Smooth muscle cell (in vitro differentiated cells): ENCODE data around the gene IL4R. TPM values are rescaled to one million over a fixed set of nuclear protein-coding genes. Genes with fewer than 3 reads are reported as not detected.

Experiments used
- DNase-seq: peaks from one replicate; lab custom pipeline; 2025; ENCODE audit not compliant: unreplicated experiment; lab: John Stamatoyannopoulos, UW
- H2AFZ ChIP-seq: fragments of 200-600 bp; sonication (generic); 2 replicates; pipeline ENCODE4 v1.6.0; 2016; ENCODE audit warnings: antibody characterized with exemption, low read depth, mild to moderate bottlenecking
- H3F3A ChIP-seq: fragments of 200-600 bp; sonication (generic); 2 replicates; pipeline ENCODE4 v1.6.0; 2017; ENCODE audit warnings: antibody characterized with exemption, low read depth
- H3K27ac ChIP-seq: fragments of 200-600 bp; sonication (generic); 2 replicates; pipeline ENCODE4 v1.5.1; 2016; ENCODE audit warnings: low read depth, mild to moderate bottlenecking
- H3K27me3 ChIP-seq: fragments of 200-600 bp; sonication (generic); 2 replicates; pipeline ENCODE4 v1.6.1; 2016; ENCODE audit warnings: low read depth, mild to moderate bottlenecking
- H3K36me3 ChIP-seq: fragments of 200-600 bp; sonication (generic); 2 replicates; pipeline ENCODE4 v1.5.1; 2016; ENCODE audit warnings: low read depth
- H3K4me1 ChIP-seq: fragments of 200-600 bp; sonication (generic); 2 replicates; pipeline ENCODE4 v1.5.1; 2016; ENCODE audit warnings: low read depth
- H3K4me2 ChIP-seq: fragments of 200-600 bp; sonication (generic); 2 replicates; pipeline ENCODE4 v1.6.0; 2016; ENCODE audit warnings: mild to moderate bottlenecking
- H3K4me3 ChIP-seq: fragments of 200-600 bp; sonication (generic); 2 replicates; pipeline ENCODE4 v1.5.1; 2016; ENCODE audit warnings: mild to moderate bottlenecking
- H3K79me2 ChIP-seq: fragments of 200-600 bp; sonication (generic); 2 replicates; pipeline ENCODE4 v1.6.0; 2016; ENCODE audit warnings: low read depth, mild to moderate bottlenecking
- H3K9ac ChIP-seq: fragments of 200-600 bp; sonication (generic); 2 replicates; pipeline ENCODE4 v1.6.0; 2016; ENCODE audit warnings: low read depth
- H3K9me3 ChIP-seq: fragments of 200-600 bp; sonication (generic); replicated peaks from 2 replicates; pipeline ENCODE4 v1.5.1; 2016; ENCODE audit warnings: low read depth
- H4K20me1 ChIP-seq: fragments of 200-600 bp; sonication (generic); 2 replicates; pipeline ENCODE4 v1.6.0; 2016; ENCODE audit warnings: low read depth
- WGBS: methylation state at CpG from one replicate; pipeline ENCODE4 v1.1.7; 2016; ENCODE audit warnings: low lambda C conversion rate; 5-methylcytosine and 5-hydroxymethylcytosine counted together
- polyA plus RNA-seq: library from polyadenylated mRNA; unstranded; fragments of >200 nt; fragmentation: Nextera tagmentation; extraction: Ambion mirVana; gene quantifications from 2 replicates; pipeline ENCODE4 v1.2.1, GENCODE V29; 2016
- total RNA-seq: library from RNA; depleted of rRNA; stranded (reverse); fragments of >200 nt; gene quantifications from 2 replicates; pipeline ENCODE4 v1.2.3, GENCODE V29; 2014
- TF ChIP-seq, protein P1 (sequence below): fragments of 200-600 bp; sonication (generic); IDR thresholded peaks from 2 replicates; pipeline ENCODE4 v1.5.1; 2017; ENCODE audit warnings: borderline replicate concordance, mild to moderate bottlenecking, antibody characterized with exemption; ENCODE audit not compliant: insufficient read depth, poor library complexity, severe bottlenecking

Gene IL4R
- total RNA-seq = 13.4 and 17.2 TPM in 2 replicates
- polyA plus RNA-seq = 24.0 and 35.3 TPM in 2 replicates

DNA sequence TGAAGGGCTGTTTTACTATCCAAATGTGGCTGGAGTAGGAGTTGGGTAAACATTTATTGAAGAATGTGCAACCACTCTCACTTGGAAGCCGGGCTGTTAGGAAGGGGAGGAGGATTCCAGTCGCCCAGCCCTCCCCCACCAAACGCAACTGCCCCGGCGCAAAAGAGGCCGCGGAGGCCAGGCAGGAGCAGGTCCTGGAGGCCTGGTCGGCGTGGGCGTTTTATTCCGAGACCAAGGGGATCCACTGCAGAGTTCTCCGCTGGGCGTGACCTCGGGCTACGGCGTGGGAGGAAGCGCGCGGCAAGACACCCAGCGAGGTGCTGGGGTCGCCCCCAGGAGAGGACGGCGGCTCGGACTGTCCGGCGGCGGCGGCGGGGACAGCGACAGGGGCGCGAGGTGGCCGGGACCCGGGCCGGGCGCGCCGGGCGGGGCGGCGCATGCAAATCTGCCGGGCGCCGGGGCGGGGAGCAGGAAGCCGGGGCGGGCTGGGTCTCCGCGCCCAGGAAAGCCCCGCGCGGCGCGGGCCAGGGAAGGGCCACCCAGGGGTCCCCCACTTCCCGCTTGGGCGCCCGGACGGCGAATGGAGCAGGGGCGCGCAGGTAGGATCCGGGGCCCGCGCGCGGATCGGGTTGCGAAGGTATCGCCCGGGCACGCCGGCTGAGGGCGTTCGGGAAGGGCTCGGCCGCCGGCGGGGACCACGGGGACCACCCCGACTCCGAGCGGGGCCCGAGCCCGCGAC, at the start of gene IL4R:
TSS of gene IL4R (plus strand) at position 553 of the 739 bp plus-strand sequence. CDS start 26,230 bp downstream, outside the sequence.
- Histone ChIP-seq H3F3A (no peaks in the 10 kb centered on the region), H3K9ac (peak within 1 kb of the TSS; percentile 98), H3K4me1 (peaks cover 17% of the 10 kb centered on the region), H3K27me3 (no peaks in the 10 kb centered on the region), H3K9me3 (no peaks in the 10 kb centered on the region), H3K4me3 (peak within 1 kb of the TSS; percentile 96), H3K36me3 (no peaks in the 10 kb centered on the region), H3K4me2 (peak within 1 kb of the TSS; percentile 100), H4K20me1 (peaks cover 24% of the 10 kb centered on the region), H3K79me2 (peaks cover 35% of the 10 kb centered on the region), H2AFZ (peak within 1 kb of the TSS; percentile 85), H3K27ac (peak within 1 kb of the TSS; percentile 87)
- peak; percentile 48 for DNase-seq
- TF ChIP-seq, protein P1, sequence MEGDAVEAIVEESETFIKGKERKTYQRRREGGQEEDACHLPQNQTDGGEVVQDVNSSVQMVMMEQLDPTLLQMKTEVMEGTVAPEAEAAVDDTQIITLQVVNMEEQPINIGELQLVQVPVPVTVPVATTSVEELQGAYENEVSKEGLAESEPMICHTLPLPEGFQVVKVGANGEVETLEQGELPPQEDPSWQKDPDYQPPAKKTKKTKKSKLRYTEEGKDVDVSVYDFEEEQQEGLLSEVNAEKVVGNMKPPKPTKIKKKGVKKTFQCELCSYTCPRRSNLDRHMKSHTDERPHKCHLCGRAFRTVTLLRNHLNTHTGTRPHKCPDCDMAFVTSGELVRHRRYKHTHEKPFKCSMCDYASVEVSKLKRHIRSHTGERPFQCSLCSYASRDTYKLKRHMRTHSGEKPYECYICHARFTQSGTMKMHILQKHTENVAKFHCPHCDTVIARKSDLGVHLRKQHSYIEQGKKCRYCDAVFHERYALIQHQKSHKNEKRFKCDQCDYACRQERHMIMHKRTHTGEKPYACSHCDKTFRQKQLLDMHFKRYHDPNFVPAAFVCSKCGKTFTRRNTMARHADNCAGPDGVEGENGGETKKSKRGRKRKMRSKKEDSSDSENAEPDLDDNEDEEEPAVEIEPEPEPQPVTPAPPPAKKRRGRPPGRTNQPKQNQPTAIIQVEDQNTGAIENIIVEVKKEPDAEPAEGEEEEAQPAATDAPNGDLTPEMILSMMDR = no peak
- 2% methylated on average over 66 of the region's 85 CpGs for WGBS

DNA sequence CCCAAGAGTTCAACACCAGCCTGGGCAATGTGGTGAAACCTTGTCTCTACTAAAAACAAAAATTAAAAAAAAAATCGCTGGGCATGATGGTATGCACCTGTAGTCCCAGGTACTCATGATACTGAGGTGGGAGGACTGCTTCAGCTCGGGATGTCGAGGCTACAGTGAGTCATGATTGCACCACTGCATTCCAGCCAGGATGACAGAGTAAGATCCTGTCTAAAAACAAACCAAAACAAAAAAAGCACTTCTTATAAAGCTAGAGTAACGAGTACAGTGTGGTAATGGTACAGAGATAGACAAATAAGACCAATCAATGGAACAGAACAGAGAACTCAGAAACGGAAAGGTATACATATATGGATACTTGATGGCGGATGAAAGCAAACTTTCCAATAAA, 49.6 kb upstream of the IL4R start:
- no peak for DNase-seq
- TF ChIP-seq, protein P1 = no peak
- Histone ChIP-seq H3K27me3 (no peaks in the 10 kb centered on the region), H3K9ac (peak overlapping the region; percentile 53), H3K79me2 (no peaks in the 10 kb centered on the region), H3K4me1 (peaks cover 12% of the 10 kb centered on the region), H3K27ac (peak overlapping the region; percentile 87), H3K36me3 (no peaks in the 10 kb centered on the region), H3F3A (no peaks in the 10 kb centered on the region), H2AFZ (no peak overlapping the region), H4K20me1 (no peaks in the 10 kb centered on the region), H3K4me3 (no peak overlapping the region), H3K4me2 (peak overlapping the region; percentile 40), H3K9me3 (no peaks in the 10 kb centered on the region)
- 53% methylated on average over 6 of the region's 6 CpGs for WGBS

DNA sequence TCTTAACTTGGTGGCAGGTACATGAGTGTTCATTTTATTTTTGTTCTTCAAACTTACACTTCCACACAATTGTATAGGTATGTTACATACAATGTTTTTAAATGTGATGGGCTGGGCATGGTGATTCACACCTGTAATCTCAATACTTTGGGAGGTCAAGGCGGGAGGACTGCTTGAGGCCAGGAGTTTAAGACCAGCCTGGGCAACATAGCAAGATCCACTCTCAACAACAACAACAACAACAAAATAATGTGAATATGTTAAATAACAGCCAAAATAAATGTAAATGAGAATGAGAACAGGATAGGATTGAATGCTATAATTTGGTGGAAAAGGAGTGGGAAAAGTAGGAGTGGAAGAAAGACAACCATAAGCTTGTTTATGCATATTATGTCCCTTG, 47.8 kb upstream of the IL4R start:
- no peak overlapping the region for H2AFZ ChIP-seq
- H3K27me3 ChIP-seq = no peaks in the 10 kb centered on the region
- H3K4me3 ChIP-seq = no peak overlapping the region
- no peaks in the 10 kb centered on the region for H3F3A ChIP-seq
- TF ChIP-seq, protein P1 = no peak
- no peak overlapping the region for H3K9ac ChIP-seq
- H3K4me1 ChIP-seq = peaks cover 9% of the 10 kb centered on the region
- 94% methylated on average over 1 of the region's 1 CpG for WGBS
- DNase-seq = no peak
- no peaks in the 10 kb centered on the region for H3K36me3 ChIP-seq
- H4K20me1 ChIP-seq = no peaks in the 10 kb centered on the region
- H3K4me2 ChIP-seq = no peak overlapping the region
- no peaks in the 10 kb centered on the region for H3K79me2 ChIP-seq
- H3K9me3 ChIP-seq = no peaks in the 10 kb centered on the region
- H3K27ac ChIP-seq = no peak overlapping the region
